Measurements from ENCODE around the gene HEG1.

DNA sequence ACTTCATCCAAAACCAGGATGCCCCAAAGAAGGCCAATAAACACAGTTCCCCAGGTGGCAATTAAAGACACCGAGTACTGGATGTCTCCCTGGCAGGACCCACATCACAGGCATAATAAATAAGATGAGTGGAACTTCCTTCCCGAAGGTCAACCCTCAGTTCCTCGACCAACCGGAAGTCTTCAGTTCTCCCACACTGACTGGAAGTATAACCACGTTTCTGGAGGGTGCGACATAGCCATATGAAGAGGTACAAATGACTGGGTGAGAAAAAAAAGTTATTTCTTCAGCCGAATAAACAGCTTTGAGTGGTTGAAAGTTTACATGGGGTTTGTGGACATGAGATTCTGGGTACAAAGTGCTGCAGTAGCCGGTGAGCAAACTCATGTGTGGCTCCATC is 86.6 kb downstream of the HEG1 start:
- TF ChIP-seq, protein P1, sequence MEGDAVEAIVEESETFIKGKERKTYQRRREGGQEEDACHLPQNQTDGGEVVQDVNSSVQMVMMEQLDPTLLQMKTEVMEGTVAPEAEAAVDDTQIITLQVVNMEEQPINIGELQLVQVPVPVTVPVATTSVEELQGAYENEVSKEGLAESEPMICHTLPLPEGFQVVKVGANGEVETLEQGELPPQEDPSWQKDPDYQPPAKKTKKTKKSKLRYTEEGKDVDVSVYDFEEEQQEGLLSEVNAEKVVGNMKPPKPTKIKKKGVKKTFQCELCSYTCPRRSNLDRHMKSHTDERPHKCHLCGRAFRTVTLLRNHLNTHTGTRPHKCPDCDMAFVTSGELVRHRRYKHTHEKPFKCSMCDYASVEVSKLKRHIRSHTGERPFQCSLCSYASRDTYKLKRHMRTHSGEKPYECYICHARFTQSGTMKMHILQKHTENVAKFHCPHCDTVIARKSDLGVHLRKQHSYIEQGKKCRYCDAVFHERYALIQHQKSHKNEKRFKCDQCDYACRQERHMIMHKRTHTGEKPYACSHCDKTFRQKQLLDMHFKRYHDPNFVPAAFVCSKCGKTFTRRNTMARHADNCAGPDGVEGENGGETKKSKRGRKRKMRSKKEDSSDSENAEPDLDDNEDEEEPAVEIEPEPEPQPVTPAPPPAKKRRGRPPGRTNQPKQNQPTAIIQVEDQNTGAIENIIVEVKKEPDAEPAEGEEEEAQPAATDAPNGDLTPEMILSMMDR (IDR thresholded peaks at IDR 0.05): no peak
- TF ChIP-seq EP300 (IDR thresholded peaks at IDR 0.05): no peak

All from gastroesophageal sphincter (tissue), 3 donors.